Measurements from ENCODE around the gene COPG2. TPM values are rescaled to one million over a fixed set of nuclear protein-coding genes. Genes with fewer than 3 reads are reported as not detected.

The COPG2 gene
- polyA plus RNA-seq, 1 donor from 2014 or later, result 37.9 TPM

DNA sequence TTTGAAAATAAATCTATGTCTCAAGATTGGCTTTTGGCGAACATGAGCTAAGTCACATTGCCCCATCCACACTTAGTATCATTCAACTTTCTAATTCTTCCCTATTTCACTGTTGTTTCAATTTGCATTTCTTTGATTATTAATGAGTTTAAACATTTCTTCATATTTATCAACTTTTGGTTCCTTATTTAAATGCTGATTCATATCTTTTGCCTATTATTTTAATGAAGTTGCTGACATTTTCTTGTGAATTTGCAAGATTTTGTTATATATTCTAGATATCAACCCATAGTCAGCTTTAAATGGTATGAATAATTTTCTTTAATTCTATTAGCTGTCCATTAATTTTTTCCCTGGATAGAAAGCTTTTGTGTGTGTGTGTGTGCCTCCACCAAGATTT is 32.2 kb upstream of the COPG2 start:
- H3K4me3 ChIP-seq (ENCODE audit: low read length), result no peak overlapping the region
- no peaks in the 10 kb centered on the region for H3K27me3 ChIP-seq (ENCODE audit: insufficient read depth, low read depth, low read length)
- H3K27ac ChIP-seq (ENCODE audit: low read length), result no peak overlapping the region
- no peaks in the 10 kb centered on the region for H4K20me1 ChIP-seq (ENCODE audit: insufficient read depth)
- H2AFZ ChIP-seq (ENCODE audit: low read depth, low read length), result no peak overlapping the region
- H3K9ac ChIP-seq (ENCODE audit: low read length), result no peak overlapping the region
- no peaks in the 10 kb centered on the region for H3K79me2 ChIP-seq (replicated peaks; ENCODE audit: insufficient read depth, low read length)
- H3K36me3 ChIP-seq (ENCODE audit: insufficient read depth, low read length), result no peaks in the 10 kb centered on the region
- no peak overlapping the region for H3K4me2 ChIP-seq (ENCODE audit: low read length)
- H3K9me2 ChIP-seq (ENCODE audit: insufficient read depth, low read length), result no peaks in the 10 kb centered on the region
- no peaks in the 10 kb centered on the region for H3K9me3 ChIP-seq (ENCODE audit: low read length)
- TF ChIP-seq EP300 (conservative IDR thresholded peaks at IDR 0.05; ENCODE audit: poor library complexity, severe bottlenecking) (no peak), TAF1 (IDR thresholded peaks at IDR 0.05; ENCODE audit: low read depth) (no peak), SMC3 (conservative IDR thresholded peaks at IDR 0.05; ENCODE audit: poor library complexity) (no peak), POLR2AphosphoS5 (IDR thresholded peaks at IDR 0.05) (no peak), EZH2 (IDR thresholded peaks at IDR 0.05; ENCODE audit: borderline replicate concordance, insufficient read depth, low read length, poor library complexity, severe bottlenecking) (no peak), RAD21 (conservative IDR thresholded peaks at IDR 0.05) (no peak), MXI1 (conservative IDR thresholded peaks at IDR 0.05; ENCODE audit: poor library complexity, severe bottlenecking) (no peak)
- TF ChIP-seq, protein P1, sequence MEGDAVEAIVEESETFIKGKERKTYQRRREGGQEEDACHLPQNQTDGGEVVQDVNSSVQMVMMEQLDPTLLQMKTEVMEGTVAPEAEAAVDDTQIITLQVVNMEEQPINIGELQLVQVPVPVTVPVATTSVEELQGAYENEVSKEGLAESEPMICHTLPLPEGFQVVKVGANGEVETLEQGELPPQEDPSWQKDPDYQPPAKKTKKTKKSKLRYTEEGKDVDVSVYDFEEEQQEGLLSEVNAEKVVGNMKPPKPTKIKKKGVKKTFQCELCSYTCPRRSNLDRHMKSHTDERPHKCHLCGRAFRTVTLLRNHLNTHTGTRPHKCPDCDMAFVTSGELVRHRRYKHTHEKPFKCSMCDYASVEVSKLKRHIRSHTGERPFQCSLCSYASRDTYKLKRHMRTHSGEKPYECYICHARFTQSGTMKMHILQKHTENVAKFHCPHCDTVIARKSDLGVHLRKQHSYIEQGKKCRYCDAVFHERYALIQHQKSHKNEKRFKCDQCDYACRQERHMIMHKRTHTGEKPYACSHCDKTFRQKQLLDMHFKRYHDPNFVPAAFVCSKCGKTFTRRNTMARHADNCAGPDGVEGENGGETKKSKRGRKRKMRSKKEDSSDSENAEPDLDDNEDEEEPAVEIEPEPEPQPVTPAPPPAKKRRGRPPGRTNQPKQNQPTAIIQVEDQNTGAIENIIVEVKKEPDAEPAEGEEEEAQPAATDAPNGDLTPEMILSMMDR (IDR thresholded peaks at IDR 0.05; ENCODE audit: poor library complexity, severe bottlenecking), result no peak
- TF ChIP-seq, protein P2, sequence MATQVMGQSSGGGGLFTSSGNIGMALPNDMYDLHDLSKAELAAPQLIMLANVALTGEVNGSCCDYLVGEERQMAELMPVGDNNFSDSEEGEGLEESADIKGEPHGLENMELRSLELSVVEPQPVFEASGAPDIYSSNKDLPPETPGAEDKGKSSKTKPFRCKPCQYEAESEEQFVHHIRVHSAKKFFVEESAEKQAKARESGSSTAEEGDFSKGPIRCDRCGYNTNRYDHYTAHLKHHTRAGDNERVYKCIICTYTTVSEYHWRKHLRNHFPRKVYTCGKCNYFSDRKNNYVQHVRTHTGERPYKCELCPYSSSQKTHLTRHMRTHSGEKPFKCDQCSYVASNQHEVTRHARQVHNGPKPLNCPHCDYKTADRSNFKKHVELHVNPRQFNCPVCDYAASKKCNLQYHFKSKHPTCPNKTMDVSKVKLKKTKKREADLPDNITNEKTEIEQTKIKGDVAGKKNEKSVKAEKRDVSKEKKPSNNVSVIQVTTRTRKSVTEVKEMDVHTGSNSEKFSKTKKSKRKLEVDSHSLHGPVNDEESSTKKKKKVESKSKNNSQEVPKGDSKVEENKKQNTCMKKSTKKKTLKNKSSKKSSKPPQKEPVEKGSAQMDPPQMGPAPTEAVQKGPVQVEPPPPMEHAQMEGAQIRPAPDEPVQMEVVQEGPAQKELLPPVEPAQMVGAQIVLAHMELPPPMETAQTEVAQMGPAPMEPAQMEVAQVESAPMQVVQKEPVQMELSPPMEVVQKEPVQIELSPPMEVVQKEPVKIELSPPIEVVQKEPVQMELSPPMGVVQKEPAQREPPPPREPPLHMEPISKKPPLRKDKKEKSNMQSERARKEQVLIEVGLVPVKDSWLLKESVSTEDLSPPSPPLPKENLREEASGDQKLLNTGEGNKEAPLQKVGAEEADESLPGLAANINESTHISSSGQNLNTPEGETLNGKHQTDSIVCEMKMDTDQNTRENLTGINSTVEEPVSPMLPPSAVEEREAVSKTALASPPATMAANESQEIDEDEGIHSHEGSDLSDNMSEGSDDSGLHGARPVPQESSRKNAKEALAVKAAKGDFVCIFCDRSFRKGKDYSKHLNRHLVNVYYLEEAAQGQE (IDR thresholded peaks at IDR 0.05; ENCODE audit: borderline replicate concordance), result no peak
- H3F3A ChIP-seq (ENCODE audit: insufficient read depth, low read length, poor library complexity, severe bottlenecking), result no peaks in the 10 kb centered on the region

DNA sequence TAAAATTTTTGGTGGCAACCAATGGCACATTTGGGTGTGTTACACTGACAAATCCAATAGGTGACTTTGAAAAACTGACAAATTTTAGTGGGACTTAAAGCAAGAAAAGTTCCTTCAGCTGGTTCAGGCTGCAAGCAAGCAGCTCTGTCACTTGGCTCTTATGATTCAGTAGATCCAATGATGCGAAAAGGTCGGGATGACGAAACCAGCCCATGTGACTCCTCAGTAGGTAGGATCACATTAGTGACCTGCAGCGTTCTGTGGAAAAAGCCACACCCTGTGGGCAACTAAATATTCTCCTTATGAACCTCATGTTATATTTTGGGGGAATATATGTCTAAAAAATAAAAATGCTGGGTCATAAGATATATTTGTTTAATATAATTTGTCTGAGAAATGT is 31.1 kb upstream of the COPG2 start:
- TF ChIP-seq, protein P1 (IDR thresholded peaks at IDR 0.05; ENCODE audit: poor library complexity, severe bottlenecking), result no peak
- TF ChIP-seq MXI1 (conservative IDR thresholded peaks at IDR 0.05; ENCODE audit: poor library complexity, severe bottlenecking) (no peak), RAD21 (conservative IDR thresholded peaks at IDR 0.05) (no peak), TAF1 (IDR thresholded peaks at IDR 0.05; ENCODE audit: low read depth) (no peak), SMC3 (conservative IDR thresholded peaks at IDR 0.05; ENCODE audit: poor library complexity) (no peak), EZH2 (IDR thresholded peaks at IDR 0.05; ENCODE audit: borderline replicate concordance, insufficient read depth, low read length, poor library complexity, severe bottlenecking) (no peak), EP300 (conservative IDR thresholded peaks at IDR 0.05; ENCODE audit: poor library complexity, severe bottlenecking) (no peak), POLR2AphosphoS5 (IDR thresholded peaks at IDR 0.05) (no peak)
- TF ChIP-seq, protein P2 (IDR thresholded peaks at IDR 0.05; ENCODE audit: borderline replicate concordance), result no peak

More for the DNA sequence above, 31.1 kb upstream of the COPG2 start:
- Histone ChIP-seq H3K79me2 (replicated peaks; ENCODE audit: insufficient read depth, low read length) (no peaks in the 10 kb centered on the region), H3K9me3 (ENCODE audit: low read length) (no peaks in the 10 kb centered on the region), H3K4me3 (ENCODE audit: low read length) (no peak overlapping the region), H3K27me3 (ENCODE audit: insufficient read depth, low read depth, low read length) (no peaks in the 10 kb centered on the region), H3K9ac (ENCODE audit: low read length) (no peak overlapping the region), H4K20me1 (ENCODE audit: insufficient read depth) (no peaks in the 10 kb centered on the region), H2AFZ (ENCODE audit: low read depth, low read length) (no peak overlapping the region), H3K9me2 (ENCODE audit: insufficient read depth, low read length) (no peaks in the 10 kb centered on the region), H3K4me2 (ENCODE audit: low read length) (no peak overlapping the region), H3F3A (ENCODE audit: insufficient read depth, low read length, poor library complexity, severe bottlenecking) (no peaks in the 10 kb centered on the region), H3K27ac (ENCODE audit: low read length) (no peak overlapping the region), H3K36me3 (ENCODE audit: insufficient read depth, low read length) (no peaks in the 10 kb centered on the region)
